Left ventricle myocardium inferior (tissue), 1 donor: ENCODE data around the gene CENPE. TPM values are rescaled to one million over a fixed set of nuclear protein-coding genes. Genes with fewer than 3 reads are reported as not detected.

Experiments
- DNase-seq: peaks from one replicate; pipeline ENCODE4 v3.0.0-alpha.2; 2020
- H3K27ac ChIP-seq: fragments of 200-600 bp; replicated peaks from 2 replicates; pipeline ENCODE4 v1.8.0; 2021
- H3K27me3 ChIP-seq: fragments of 200-600 bp; 2 replicates; pipeline ENCODE4 v1.8.0; 2021; ENCODE audit warnings: low read depth
- H3K36me3 ChIP-seq: fragments of 200-600 bp; 2 replicates; pipeline ENCODE4 v1.8.0; 2021
- H3K4me1 ChIP-seq: fragments of 200-600 bp; 2 replicates; pipeline ENCODE4 v1.8.0; 2021
- H3K4me3 ChIP-seq: fragments of 200-600 bp; 2 replicates; pipeline ENCODE4 v1.8.0; 2021; ENCODE audit warnings: mild to moderate bottlenecking, moderate library complexity
- H3K9me3 ChIP-seq: fragments of 200-600 bp; replicated peaks from 2 replicates; pipeline ENCODE4 v1.8.0; 2021
- intact Hi-C: fragments of 100-400 bp; cut with micrococcal nuclease; formaldehyde crosslinking; loops from one replicate; pipeline ENCODE4 v1.11.0; 2022
- total RNA-seq: library from RNA; stranded (reverse); fragmentation: NEBNext Ultra II Directional; extraction: Animal tissue kit (Norgen Biotek cat#: 25700); gene quantifications from one replicate; pipeline ENCODE4 v1.2.1, GENCODE V29; 2021
- TF ChIP-seq, protein P1 (sequence below): fragments of 200-600 bp; IDR thresholded peaks from 2 replicates; pipeline ENCODE4 v1.8.0; 2021; ENCODE audit warnings: antibody characterized with exemption, mild to moderate bottlenecking, borderline replicate concordance
- donor health status: DM: no; HTN: yes; CAD: no; lungs with severe emphysema.

Gene CENPE
- total RNA-seq, 1 donor from 2014 or later, result 0.85 TPM

DNA sequence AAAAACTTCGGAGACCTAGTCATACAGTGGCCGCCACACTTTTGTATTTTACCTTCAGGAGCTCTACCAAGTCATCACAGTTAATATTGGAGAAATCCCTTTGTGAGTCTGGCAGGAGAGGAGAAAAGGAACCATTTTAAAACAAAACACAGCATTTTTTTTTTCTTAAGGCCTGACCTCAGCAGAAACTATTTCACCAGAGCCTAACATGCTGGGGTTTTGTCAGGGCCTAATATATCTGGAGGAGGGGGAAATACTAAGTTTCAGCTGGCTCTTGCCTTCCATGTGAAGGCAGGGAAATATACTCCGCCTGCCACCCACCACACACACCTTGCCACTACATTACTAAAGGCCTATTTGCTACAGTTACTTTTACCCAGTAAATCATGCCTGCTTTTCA, 72.0 kb downstream of the CENPE start:
- peaks cover 28% of the 10 kb centered on the region for H3K9me3 ChIP-seq
- TF ChIP-seq, protein P1, sequence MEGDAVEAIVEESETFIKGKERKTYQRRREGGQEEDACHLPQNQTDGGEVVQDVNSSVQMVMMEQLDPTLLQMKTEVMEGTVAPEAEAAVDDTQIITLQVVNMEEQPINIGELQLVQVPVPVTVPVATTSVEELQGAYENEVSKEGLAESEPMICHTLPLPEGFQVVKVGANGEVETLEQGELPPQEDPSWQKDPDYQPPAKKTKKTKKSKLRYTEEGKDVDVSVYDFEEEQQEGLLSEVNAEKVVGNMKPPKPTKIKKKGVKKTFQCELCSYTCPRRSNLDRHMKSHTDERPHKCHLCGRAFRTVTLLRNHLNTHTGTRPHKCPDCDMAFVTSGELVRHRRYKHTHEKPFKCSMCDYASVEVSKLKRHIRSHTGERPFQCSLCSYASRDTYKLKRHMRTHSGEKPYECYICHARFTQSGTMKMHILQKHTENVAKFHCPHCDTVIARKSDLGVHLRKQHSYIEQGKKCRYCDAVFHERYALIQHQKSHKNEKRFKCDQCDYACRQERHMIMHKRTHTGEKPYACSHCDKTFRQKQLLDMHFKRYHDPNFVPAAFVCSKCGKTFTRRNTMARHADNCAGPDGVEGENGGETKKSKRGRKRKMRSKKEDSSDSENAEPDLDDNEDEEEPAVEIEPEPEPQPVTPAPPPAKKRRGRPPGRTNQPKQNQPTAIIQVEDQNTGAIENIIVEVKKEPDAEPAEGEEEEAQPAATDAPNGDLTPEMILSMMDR, result no peak
- H3K27me3 ChIP-seq, result no peaks in the 10 kb centered on the region
- H3K4me1 ChIP-seq, result no peaks in the 10 kb centered on the region
- DNase-seq, result no peak
- H3K36me3 ChIP-seq, result no peaks in the 10 kb centered on the region
- no peak overlapping the region for H3K27ac ChIP-seq
- no peak overlapping the region for H3K4me3 ChIP-seq
- intact Hi-C loops, result no loop called here

DNA sequence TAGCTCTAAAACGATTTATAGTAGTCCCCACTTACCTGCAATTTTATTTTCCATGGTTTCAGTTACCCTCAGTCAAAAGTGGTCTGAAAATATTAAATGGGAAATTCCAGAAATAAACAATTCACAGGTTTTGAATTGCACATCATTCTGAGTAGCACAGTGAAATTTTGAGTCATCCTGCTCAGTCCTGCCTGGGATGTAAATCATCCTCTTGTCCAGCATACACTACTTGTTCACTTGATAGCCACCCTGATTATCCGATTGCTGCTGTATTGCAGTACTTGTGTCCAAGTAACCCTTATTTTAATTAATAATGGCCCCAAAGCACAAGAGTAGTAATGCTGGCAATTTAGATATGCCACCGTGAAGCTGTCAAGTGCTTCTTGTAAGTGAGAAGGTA, 75.0 kb downstream of the CENPE start:
- H3K4me1 ChIP-seq, result no peaks in the 10 kb centered on the region
- intact Hi-C loops, result no loop called here
- H3K27me3 ChIP-seq, result no peaks in the 10 kb centered on the region
- H3K9me3 ChIP-seq, result peaks cover 7% of the 10 kb centered on the region
- DNase-seq, result no peak
- H3K4me3 ChIP-seq, result no peak overlapping the region
- no peak overlapping the region for H3K27ac ChIP-seq
- no peaks in the 10 kb centered on the region for H3K36me3 ChIP-seq
- TF ChIP-seq, protein P1, result no peak

DNA sequence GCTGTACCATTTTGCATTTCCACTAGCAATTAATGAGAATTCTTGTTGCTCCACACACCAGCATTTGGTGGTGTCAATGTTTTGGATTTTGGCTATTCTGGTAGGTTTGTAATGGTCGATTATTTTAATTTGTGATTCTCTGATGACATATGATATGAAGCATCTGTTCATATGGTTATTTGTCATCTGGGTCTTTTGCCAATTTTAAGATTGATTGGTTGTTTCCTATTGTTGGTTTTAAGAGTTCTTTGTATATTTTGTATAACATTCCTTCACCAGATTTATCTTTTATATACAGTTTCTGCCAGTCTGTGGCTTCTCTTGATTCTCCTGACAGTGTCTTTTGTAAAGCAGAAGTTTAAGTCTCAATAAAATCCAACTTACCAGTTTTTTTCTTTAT, 80.0 kb downstream of the CENPE start:
- Histone ChIP-seq H3K4me3 (no peak overlapping the region), H3K9me3 (no peaks in the 10 kb centered on the region), H3K4me1 (no peaks in the 10 kb centered on the region), H3K36me3 (no peaks in the 10 kb centered on the region), H3K27me3 (no peaks in the 10 kb centered on the region), H3K27ac (no peak overlapping the region)
- DNase-seq, result no peak
- TF ChIP-seq, protein P1, result no peak
- intact Hi-C loops, result no loop called here

DNA sequence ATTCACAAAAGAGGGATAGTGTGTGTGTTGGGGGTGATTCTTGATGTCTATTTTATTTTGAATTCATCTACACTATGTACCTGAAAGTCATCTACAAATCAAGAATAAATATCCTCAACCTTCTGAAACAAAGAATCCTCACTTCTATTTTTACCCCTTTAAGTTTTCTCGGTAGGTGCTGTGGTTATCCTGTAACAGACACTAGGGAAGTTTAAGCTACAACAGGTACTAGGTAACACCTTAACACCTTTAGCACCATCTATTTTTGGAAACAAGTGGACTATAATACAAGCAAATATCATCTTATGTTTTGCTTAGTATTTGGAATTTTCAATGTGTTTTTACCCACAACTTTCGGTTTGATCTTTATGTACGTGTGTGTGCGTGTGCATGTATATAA, 86.5 kb downstream of the CENPE start:
- H3K27me3 ChIP-seq, result no peaks in the 10 kb centered on the region
- H3K36me3 ChIP-seq, result no peaks in the 10 kb centered on the region
- H3K4me3 ChIP-seq, result no peak overlapping the region
- intact Hi-C loops, result no loop called here
- H3K27ac ChIP-seq, result no peak overlapping the region
- no peak for DNase-seq
- no peaks in the 10 kb centered on the region for H3K4me1 ChIP-seq
- TF ChIP-seq, protein P1, result no peak
- no peaks in the 10 kb centered on the region for H3K9me3 ChIP-seq

DNA sequence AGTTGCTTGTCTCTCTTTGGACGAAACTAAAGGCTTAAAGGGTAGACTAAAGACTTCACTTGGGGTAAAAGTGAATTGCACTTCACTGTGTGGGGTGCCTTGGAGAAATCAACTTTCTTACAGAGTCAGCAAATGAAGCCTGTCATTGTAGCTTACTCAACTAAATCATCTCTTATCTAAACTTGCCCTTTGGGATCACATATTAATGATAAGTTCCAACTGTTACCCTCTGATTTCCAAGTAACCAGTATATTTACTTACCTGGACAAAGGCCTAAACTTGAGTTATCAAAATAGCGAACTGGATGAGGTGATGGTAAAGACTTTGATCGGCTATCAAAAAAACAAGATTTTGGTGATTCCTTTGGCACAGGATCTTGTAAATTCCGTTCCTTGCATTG, 89.6 kb downstream of the CENPE start:
- Histone ChIP-seq H3K27me3 (no peaks in the 10 kb centered on the region), H3K9me3 (no peaks in the 10 kb centered on the region), H3K4me3 (no peak overlapping the region), H3K36me3 (no peaks in the 10 kb centered on the region), H3K4me1 (no peaks in the 10 kb centered on the region), H3K27ac (no peak overlapping the region)
- TF ChIP-seq, protein P1, result no peak
- intact Hi-C loops, result no loop called here
- no peak for DNase-seq
